ENCODE data around the gene POLR3E.
A peak's percentile ranks its signal among the peaks of the same experiment; 100 is the strongest.

POLR3E gene

GRCh38 chr16:22297114-22297870 is at the start of gene POLR3E:
Gene POLR3E (plus strand): TSS chr16:22297409. CDS start chr16:22302969, 5,560 bp downstream.
- DNase-seq = peak; percentile 99

- no peak for DNase-seq
Measured at GRCh38 chr16:22250522-22250921, 46.7 kb upstream of the POLR3E start.

GRCh38 chr16:22252317-22252716 is 44.9 kb upstream of the POLR3E start:
- DNase-seq = no peak

- DNase-seq = no peak
Measured at GRCh38 chr16:22253272-22253671, 43.9 kb upstream of the POLR3E start.

- no peak for DNase-seq
Measured at GRCh38 chr16:22255335-22255734, 41.9 kb upstream of the POLR3E start.

- no peak for DNase-seq
Measured at GRCh38 chr16:22257440-22257839, 39.8 kb upstream of the POLR3E start.

- no peak for DNase-seq
Measured at GRCh38 chr16:22260490-22260889, 36.7 kb upstream of the POLR3E start.

GRCh38 chr16:22262460-22262859 is 34.7 kb upstream of the POLR3E start:
- no peak for DNase-seq

GRCh38 chr16:22264786-22265185 is 32.4 kb upstream of the POLR3E start:
- DNase-seq = no peak

GRCh38 chr16:22265351-22265750 is 31.9 kb upstream of the POLR3E start:
- DNase-seq = no peak

- DNase-seq = no peak
Measured at GRCh38 chr16:22266546-22266945, 30.7 kb upstream of the POLR3E start.

GRCh38 chr16:22267764-22268163 is 29.4 kb upstream of the POLR3E start:
- no peak for DNase-seq

GRCh38 chr16:22270525-22270924 is 26.7 kb upstream of the POLR3E start:
- no peak for DNase-seq

GRCh38 chr16:22272870-22273650 is 24.1 kb upstream of the POLR3E start:
- DNase-seq = no peak

- no peak for DNase-seq
Measured at GRCh38 chr16:22274916-22275315, 22.3 kb upstream of the POLR3E start.

GRCh38 chr16:22278441-22279230 is 18.6 kb upstream of the POLR3E start:
- no peak for DNase-seq

GRCh38 chr16:22282254-22282892 is 14.8 kb upstream of the POLR3E start:
- no peak for DNase-seq

GRCh38 chr16:22284637-22285036 is 12.6 kb upstream of the POLR3E start:
- no peak for DNase-seq

- DNase-seq = no peak
Measured at GRCh38 chr16:22285080-22285479, 12.1 kb upstream of the POLR3E start.

GRCh38 chr16:22291020-22291419 is 6.2 kb upstream of the POLR3E start:
- DNase-seq = no peak

GRCh38 chr16:22291860-22292318 is 5.3 kb upstream of the POLR3E start:
- no peak for DNase-seq

GRCh38 chr16:22292320-22292719 is 4.9 kb upstream of the POLR3E start:
- DNase-seq = no peak

Measured in RPMI8226 (cell line).